ENCODE data around the gene MYB.

DNA sequence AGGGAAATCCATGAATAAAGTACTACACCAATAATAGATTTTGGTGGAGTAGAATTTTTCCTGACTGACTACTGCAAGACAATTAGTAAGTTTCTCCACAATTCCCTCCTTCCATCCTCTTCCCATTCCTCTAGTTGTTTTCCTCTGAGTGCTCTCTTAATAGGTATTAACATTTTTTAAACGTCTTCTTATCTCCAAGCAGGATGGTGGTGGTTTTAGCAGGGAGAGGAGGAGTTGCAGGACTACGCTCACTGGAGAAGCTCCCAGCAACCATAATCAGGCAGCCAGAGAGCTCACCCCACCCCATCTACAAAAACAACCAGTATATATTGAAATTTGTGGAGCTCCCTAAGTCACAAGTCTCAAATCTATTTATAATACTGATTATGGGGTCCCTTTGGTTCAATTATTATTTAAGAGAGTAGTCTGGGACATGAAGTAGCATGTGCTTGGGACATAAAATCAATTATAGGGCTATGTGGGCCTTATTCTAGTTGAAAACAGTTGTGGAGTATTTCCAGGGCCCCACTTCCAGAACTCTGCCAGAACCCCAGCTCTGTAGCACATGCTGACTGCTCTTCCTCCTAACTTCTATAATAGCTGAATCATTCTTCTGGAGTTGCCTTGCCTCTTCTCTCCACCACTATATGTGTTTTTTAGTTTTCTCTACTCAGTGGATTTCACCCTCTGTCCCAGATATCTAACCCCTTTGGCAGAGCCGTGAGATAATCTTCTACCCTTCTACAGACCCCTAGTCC is 49.8 kb downstream of the MYB start:
- TF ChIP-seq, protein P1, sequence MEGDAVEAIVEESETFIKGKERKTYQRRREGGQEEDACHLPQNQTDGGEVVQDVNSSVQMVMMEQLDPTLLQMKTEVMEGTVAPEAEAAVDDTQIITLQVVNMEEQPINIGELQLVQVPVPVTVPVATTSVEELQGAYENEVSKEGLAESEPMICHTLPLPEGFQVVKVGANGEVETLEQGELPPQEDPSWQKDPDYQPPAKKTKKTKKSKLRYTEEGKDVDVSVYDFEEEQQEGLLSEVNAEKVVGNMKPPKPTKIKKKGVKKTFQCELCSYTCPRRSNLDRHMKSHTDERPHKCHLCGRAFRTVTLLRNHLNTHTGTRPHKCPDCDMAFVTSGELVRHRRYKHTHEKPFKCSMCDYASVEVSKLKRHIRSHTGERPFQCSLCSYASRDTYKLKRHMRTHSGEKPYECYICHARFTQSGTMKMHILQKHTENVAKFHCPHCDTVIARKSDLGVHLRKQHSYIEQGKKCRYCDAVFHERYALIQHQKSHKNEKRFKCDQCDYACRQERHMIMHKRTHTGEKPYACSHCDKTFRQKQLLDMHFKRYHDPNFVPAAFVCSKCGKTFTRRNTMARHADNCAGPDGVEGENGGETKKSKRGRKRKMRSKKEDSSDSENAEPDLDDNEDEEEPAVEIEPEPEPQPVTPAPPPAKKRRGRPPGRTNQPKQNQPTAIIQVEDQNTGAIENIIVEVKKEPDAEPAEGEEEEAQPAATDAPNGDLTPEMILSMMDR (IDR thresholded peaks at IDR 0.05), result no peak
- TF ChIP-seq POLR2A (IDR thresholded peaks at IDR 0.05), result no peak
